Measurements from ENCODE around the gene MAPKBP1. TPM values are rescaled to one million over a fixed set of nuclear protein-coding genes. Genes with fewer than 3 reads are reported as not detected.

The MAPKBP1 gene
- total and polyA plus RNA-seq, 8 donors: 18.5 to 25.4 (median 22.9) TPM

GRCh38 chr15:41841131-41841530 lies 66.8 kb downstream of the MAPKBP1 start:
- no peak for TF ChIP-seq CTCF (IDR thresholded peaks at IDR 0.05)
- Histone ChIP-seq H3K27me3 (no peaks in the 10 kb centered on the region), H3K36me3 (peaks cover 0 to 72% of the 10 kb centered on the region in 2 donors), H3K27ac (no peak overlapping the region), H3K4me3 (no peak overlapping the region), H3K9me3 (no peaks in the 10 kb centered on the region), H3K4me1 (peaks cover 2 to 4% of the 10 kb centered on the region in 2 donors)
- intact Hi-C loops (cut with DNase I): no loop called here
- ATAC-seq: no peak
- peak in 1 of 4 donors; percentile 51 for DNase-seq

GRCh38 chr15:41842229-41842628 lies 67.9 kb downstream of the MAPKBP1 start:
- H3K27me3 ChIP-seq: no peaks in the 10 kb centered on the region
- H3K4me3 ChIP-seq: no peak overlapping the region
- intact Hi-C loops (cut with DNase I): no loop called here
- H3K4me1 ChIP-seq: peaks cover 2 to 4% of the 10 kb centered on the region in 2 donors
- no peak for TF ChIP-seq CTCF (IDR thresholded peaks at IDR 0.05)
- no peak overlapping the region for H3K27ac ChIP-seq
- DNase-seq: no peak
- ATAC-seq: no peak
- H3K9me3 ChIP-seq: no peaks in the 10 kb centered on the region
- peaks cover 0 to 74% of the 10 kb centered on the region in 2 donors for H3K36me3 ChIP-seq

DNA sequence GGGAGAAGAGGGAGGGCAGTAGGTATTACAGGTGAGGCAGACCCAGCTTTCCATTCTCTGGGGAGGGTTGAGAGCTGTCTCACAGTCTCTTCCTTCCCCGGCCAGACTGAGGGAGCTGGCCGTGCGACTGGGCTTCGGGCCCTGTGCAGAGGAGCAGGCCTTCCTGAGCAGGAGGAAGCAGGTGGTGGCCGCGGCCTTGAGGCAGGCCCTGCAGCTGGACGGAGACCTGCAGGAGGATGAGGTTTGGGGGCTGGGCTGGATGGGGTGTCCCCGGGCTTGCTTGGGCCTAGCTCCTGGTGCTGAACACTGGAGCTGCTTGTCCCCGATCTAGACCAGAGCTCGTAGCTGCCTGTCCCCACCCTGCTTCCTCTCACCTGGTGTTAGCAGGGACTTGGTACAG lies 69.3 kb downstream of the MAPKBP1 start:
- intact Hi-C loops (cut with DNase I): no loop called here
- H3K27me3 ChIP-seq: no peaks in the 10 kb centered on the region
- H3K36me3 ChIP-seq: peaks cover 0 to 82% of the 10 kb centered on the region in 2 donors
- no peak overlapping the region for H3K27ac ChIP-seq
- no peak for DNase-seq
- no peaks in the 10 kb centered on the region for H3K9me3 ChIP-seq
- no peak for ATAC-seq
- no peaks in the 10 kb centered on the region for H3K4me1 ChIP-seq
- TF ChIP-seq CTCF (IDR thresholded peaks at IDR 0.05): no peak
- no peak overlapping the region for H3K4me3 ChIP-seq

DNA sequence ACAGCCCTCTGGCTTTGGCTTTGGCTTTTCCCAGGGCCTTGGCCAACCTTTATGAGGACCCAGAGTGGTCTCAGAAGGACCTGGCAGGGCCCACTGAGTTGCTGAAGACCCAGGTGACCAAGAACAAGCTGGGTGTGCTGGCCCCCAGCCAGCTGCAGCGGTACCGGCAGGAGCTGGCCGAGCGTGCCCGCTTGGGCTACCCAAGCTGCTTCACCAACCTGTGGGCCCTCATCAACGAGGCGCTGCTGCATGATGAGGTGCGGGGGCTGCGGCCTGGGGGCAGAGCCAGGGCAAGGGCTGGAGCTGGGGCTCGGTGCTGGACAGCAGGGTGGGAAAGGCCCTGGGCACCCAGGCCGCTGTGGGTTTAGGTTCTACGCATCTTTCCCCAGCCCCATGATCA lies 70.5 kb downstream of the MAPKBP1 start:
- no peak for DNase-seq
- peaks cover 0 to 94% of the 10 kb centered on the region in 2 donors for H3K36me3 ChIP-seq
- no peak for TF ChIP-seq CTCF (IDR thresholded peaks at IDR 0.05)
- H3K27ac ChIP-seq: no peak overlapping the region
- intact Hi-C loops (cut with DNase I): no loop called here
- no peaks in the 10 kb centered on the region for H3K9me3 ChIP-seq
- ATAC-seq: no peak
- no peaks in the 10 kb centered on the region for H3K27me3 ChIP-seq
- no peaks in the 10 kb centered on the region for H3K4me1 ChIP-seq
- H3K4me3 ChIP-seq: no peak overlapping the region

- Histone ChIP-seq H3K9me3 (no peaks in the 10 kb centered on the region), H3K27ac (no peak overlapping the region), H3K4me1 (peaks cover 0 to 3% of the 10 kb centered on the region in 2 donors), H3K27me3 (no peaks in the 10 kb centered on the region), H3K36me3 (peaks cover 0 to 79% of the 10 kb centered on the region in 2 donors), H3K4me3 (no peak overlapping the region)
- no peak for DNase-seq
- intact Hi-C loops (cut with DNase I): no loop called here
- no peak for ATAC-seq
- no peak for TF ChIP-seq CTCF (IDR thresholded peaks at IDR 0.05)
Observed at GRCh38 chr15:41847206-41847605, 72.9 kb downstream of the MAPKBP1 start.
